ENCODE data around the gene LRRC49. TPM values are rescaled to one million over a fixed set of nuclear protein-coding genes. Genes with fewer than 3 reads are reported as not detected.

LRRC49 gene
- total RNA-seq, 1 experiment from 2014 or later, result 8.3 TPM

- H3K27me3 Mint-ChIP-seq (ENCODE audit: low read depth), result peaks cover 30% of the 10 kb centered on the region
- Histone ChIP-seq H3K14ac (ENCODE audit: insufficient read depth, low read length) (peak within 1 kb of the TSS; percentile 21; the same call in 1 of the 2 replicates), H2BK15ac (ENCODE audit: low read depth, low read length) (no peak within 1 kb of the TSS), H3T11ph (ENCODE audit: low read length) (no peak within 1 kb of the TSS), H2AK5ac (ENCODE audit: insufficient read length, low read length) (no peak within 1 kb of the TSS), H3K27ac (ENCODE audit: insufficient read length, low read depth, low read length) (no peak within 1 kb of the TSS), H2BK20ac (ENCODE audit: low read depth, low read length, poor library complexity, severe bottlenecking) (no peak within 1 kb of the TSS), H2AFZ (ENCODE audit: low read length) (no peak within 1 kb of the TSS), H3K23ac (ENCODE audit: insufficient read length, low read depth, low read length) (no peak within 1 kb of the TSS), H3K23me2 (ENCODE audit: insufficient read length, low read depth, low read length, poor library complexity, severe bottlenecking) (peaks cover 12% of the 10 kb centered on the region), H3K4me2 (ENCODE audit: insufficient read depth, insufficient read length, low read length) (peak within 1 kb of the TSS; percentile 44), H4K20me1 (ENCODE audit: control insufficient read depth, insufficient read depth, insufficient read length) (no peaks in the 10 kb centered on the region), H4K8ac (replicated peaks; ENCODE audit: insufficient read length, low read depth, low read length) (no peak within 1 kb of the TSS), H4K91ac (ENCODE audit: insufficient read length, low read depth, low read length) (no peak within 1 kb of the TSS), H3K79me1 (ENCODE audit: insufficient read depth, low read depth, low read length, poor library complexity, severe bottlenecking) (no peaks in the 10 kb centered on the region), H2BK12ac (ENCODE audit: insufficient read length, low read depth, low read length) (no peak within 1 kb of the TSS), H3K79me2 (ENCODE audit: insufficient read depth, low read length) (no peaks in the 10 kb centered on the region), H3K9ac (ENCODE audit: extremely low read depth, insufficient read length, low read length) (no peak within 1 kb of the TSS), H3K18ac (ENCODE audit: insufficient read length, low read depth, low read length) (no peak within 1 kb of the TSS), H3K4me1 (ENCODE audit: insufficient read depth, low read length) (no peaks in the 10 kb centered on the region), H3K56ac (ENCODE audit: insufficient read length, low read depth, low read length) (no peak within 1 kb of the TSS), H2BK120ac (ENCODE audit: low read depth, low read length, poor library complexity, severe bottlenecking) (no peak within 1 kb of the TSS), H3K9me3 (ENCODE audit: control insufficient read depth, low read depth, low read length) (no peaks in the 10 kb centered on the region), H3K27me3 (ENCODE audit: insufficient read depth, low read length) (no peaks in the 10 kb centered on the region), H2BK5ac (ENCODE audit: insufficient read length, low read length) (no peak within 1 kb of the TSS), H4K5ac (ENCODE audit: insufficient read length, low read depth, low read length) (no peak within 1 kb of the TSS), H3K4ac (ENCODE audit: low read depth, low read length) (no peak within 1 kb of the TSS)
- DNase-seq, result peak; percentile 72
- peak within 1 kb of the TSS; percentile 82 to 96 for H3K4me3 Mint-ChIP-seq
- peak within 1 kb of the TSS in 1 of 3 experiments; percentile 30; a peak in 2 of 7 replicates for H3K27ac Mint-ChIP-seq
- no peak for TF ChIP-seq CTCF (conservative IDR thresholded peaks at IDR 0.05)
- H3K9me3 Mint-ChIP-seq, result peaks cover 0 to 2% of the 10 kb centered on the region in 2 experiments; a peak in 1 of 5 replicates
- peaks cover 11 to 14% (median 12%) of the 10 kb centered on the region in 3 experiments for H3K36me3 Mint-ChIP-seq (ENCODE audit: insufficient read depth in 1 of 3, low read depth in 3 of 3)
- WGBS (ENCODE audit: extremely low coverage, insufficient read length, low lambda C conversion rate), result no CpG with 5 or more reads among the region's 78 CpGs
- peaks cover 13 to 16% of the 10 kb centered on the region in 2 experiments for H3K4me1 Mint-ChIP-seq
Measured at GRCh38 chr15:70853973-70854665, 38.5 kb upstream of the LRRC49 start, which contains the start of gene LARP6. LARP6 (minus strand) TSS chr15:70854157; CDS start chr15:70854088, 69 bp downstream.
